ENCODE results near the gene TMPRSS3.

The TMPRSS3 gene

GRCh38 chr21:42373196-42373907 lies 22.5 kb downstream of the TMPRSS3 start:
- DNase-seq (ENCODE audit: low read depth in 3 of 3) = no peak

- no peak for DNase-seq (ENCODE audit: low read depth in 3 of 3)
Measured at GRCh38 chr21:42370894-42371654, 24.8 kb downstream of the TMPRSS3 start.

- no peak for DNase-seq (ENCODE audit: low read depth in 3 of 3)
Measured at GRCh38 chr21:42369821-42370220, 26.0 kb downstream of the TMPRSS3 start.

GRCh38 chr21:42367367-42368165 lies 28.3 kb downstream of the TMPRSS3 start:
- no peak for DNase-seq (ENCODE audit: low read depth in 3 of 3)

GRCh38 chr21:42366292-42367010 lies 29.4 kb downstream of the TMPRSS3 start, which contains the start of gene TFF1:
TFF1 (minus strand) TSS chr21:42366535; CDS start chr21:42366495, 40 bp downstream.
- DNase-seq (ENCODE audit: low read depth in 3 of 3) = no peak

- no peak for DNase-seq (ENCODE audit: low read depth in 3 of 3)
Measured at GRCh38 chr21:42365770-42366169, 30.1 kb downstream of the TMPRSS3 start.

GRCh38 chr21:42364304-42364865 lies 31.5 kb downstream of the TMPRSS3 start:
- DNase-seq (ENCODE audit: low read depth in 3 of 3) = no peak

GRCh38 chr21:42363312-42363711 lies 32.5 kb downstream of the TMPRSS3 start:
- DNase-seq (ENCODE audit: low read depth in 3 of 3) = no peak

- DNase-seq (ENCODE audit: low read depth in 3 of 3) = no peak
Measured at GRCh38 chr21:42362700-42363099, 33.2 kb downstream of the TMPRSS3 start.

GRCh38 chr21:42362198-42362597 lies 33.7 kb downstream of the TMPRSS3 start:
- no peak for DNase-seq (ENCODE audit: low read depth in 3 of 3)

- DNase-seq (ENCODE audit: low read depth in 3 of 3) = no peak
Measured at GRCh38 chr21:42361286-42361685, 34.6 kb downstream of the TMPRSS3 start.

GRCh38 chr21:42360317-42360716 lies 35.5 kb downstream of the TMPRSS3 start:
- no peak for DNase-seq (ENCODE audit: low read depth in 3 of 3)

- no peak for DNase-seq (ENCODE audit: low read depth in 3 of 3)
Measured at GRCh38 chr21:42358937-42359336, 36.9 kb downstream of the TMPRSS3 start.

- DNase-seq (ENCODE audit: low read depth in 3 of 3) = no peak
Measured at GRCh38 chr21:42358261-42358660, 37.6 kb downstream of the TMPRSS3 start.

GRCh38 chr21:42357307-42357706 lies 38.5 kb downstream of the TMPRSS3 start:
- DNase-seq (ENCODE audit: low read depth in 3 of 3) = no peak

- no peak for DNase-seq (ENCODE audit: low read depth in 3 of 3)
Measured at GRCh38 chr21:42356650-42357049, 39.2 kb downstream of the TMPRSS3 start.

GRCh38 chr21:42356046-42356445 lies 39.8 kb downstream of the TMPRSS3 start:
- DNase-seq (ENCODE audit: low read depth in 3 of 3) = no peak

GRCh38 chr21:42353623-42354022 lies 42.2 kb downstream of the TMPRSS3 start:
- no peak for DNase-seq (ENCODE audit: low read depth in 3 of 3)

- DNase-seq (ENCODE audit: low read depth in 3 of 3) = no peak
Measured at GRCh38 chr21:42352441-42353095, 43.3 kb downstream of the TMPRSS3 start.

- no peak for DNase-seq (ENCODE audit: low read depth in 3 of 3)
Measured at GRCh38 chr21:42351626-42352440, 44.0 kb downstream of the TMPRSS3 start.

Measured in stimulated activated CD4-positive, alpha-beta T cell treated with anti-CD3 and anti-CD28 coated beads, TNF-alpha, amount 100 ng/mL, for 4 hours (primary cell).